HG03066 (cell line): Measurements from ENCODE around the gene IFRD2.
A peak's percentile ranks its signal among the peaks of the same experiment; 100 is the strongest.
"Not testable (repeated sequence)": the region's sequence is repeated elsewhere in the genome, so short reads cannot be mapped to it uniquely, and the experiment has no call there.

Experiments
- ATAC-seq: cut with Tn5 transposase; IDR thresholded peaks from one replicate; pipeline ENCODE4 v1.9.1; 2021; ENCODE audit warnings: low read depth; ENCODE audit not compliant: unreplicated experiment

Gene IFRD2

GRCh38 chr3:50258029-50258680, 34.1 kb downstream of the IFRD2 start:
- ATAC-seq, result no peak

- ATAC-seq, result no peak
These were observed 35.0 kb downstream of the IFRD2 start for GRCh38 chr3:50256978-50257890.

GRCh38 chr3:50255251-50255615, 37.0 kb downstream of the IFRD2 start:
- no peak for ATAC-seq

- no peak for ATAC-seq
These were observed 37.5 kb downstream of the IFRD2 start for GRCh38 chr3:50254577-50255250.

GRCh38 chr3:50251220-50251619, 41.0 kb downstream of the IFRD2 start:
- ATAC-seq, result no peak

- ATAC-seq, result no peak
These were observed 41.7 kb downstream of the IFRD2 start for GRCh38 chr3:50250514-50250913.

- no peak for ATAC-seq
These were observed 42.8 kb downstream of the IFRD2 start for GRCh38 chr3:50249457-50249856.

GRCh38 chr3:50248387-50248786, 43.8 kb downstream of the IFRD2 start:
- ATAC-seq, result no peak

- peak; percentile 62 for ATAC-seq
These were observed 45.7 kb downstream of the IFRD2 start for GRCh38 chr3:50246517-50246954.

- peak; percentile 62 for ATAC-seq
These were observed 46.3 kb downstream of the IFRD2 start for GRCh38 chr3:50245831-50246516.

GRCh38 chr3:50245251-50245745, 46.9 kb downstream of the IFRD2 start:
- ATAC-seq, result no peak

GRCh38 chr3:50244813-50245212, 47.4 kb downstream of the IFRD2 start:
- not testable (repeated sequence) for ATAC-seq

GRCh38 chr3:50243543-50243895, 48.7 kb downstream of the IFRD2 start:
- no peak for ATAC-seq

GRCh38 chr3:50242851-50243542, 49.2 kb downstream of the IFRD2 start:
- no peak for ATAC-seq

- no peak for ATAC-seq
These were observed 49.9 kb downstream of the IFRD2 start for GRCh38 chr3:50242381-50242770.

- ATAC-seq, result no peak
These were observed 50.4 kb downstream of the IFRD2 start for GRCh38 chr3:50241713-50242380.

- ATAC-seq, result no peak
These were observed 51.1 kb downstream of the IFRD2 start for GRCh38 chr3:50241163-50241562.

GRCh38 chr3:50239649-50240048, 52.6 kb downstream of the IFRD2 start:
- ATAC-seq, result no peak

GRCh38 chr3:50238549-50239026, 53.6 kb downstream of the IFRD2 start:
- ATAC-seq, result no peak
